HepG2 (cell line): ENCODE data around the gene ZXDC. TPM values are rescaled to one million over a fixed set of nuclear protein-coding genes. Genes with fewer than 3 reads are reported as not detected.

ENCODE experiments used
- ATAC-seq: fragments of 200-7000 bp; cut with Tn5 transposase; 3 replicates; pipeline ENCODE4 v1.9.1; 2020; ENCODE audit warnings: mild to moderate bottlenecking, moderate library complexity
- BruUV-seq: library from RNA; stranded (reverse); fragments of 400-500 nt; replicated peaks from 2 replicates; lab custom pipeline; 2021; lab: Mats Ljungman, UMichigan
- CTCF ChIA-PET: fragments of 300-600 bp; formaldehyde crosslinking; extraction: SDS; loops from one replicate; lab custom pipeline; 2021; ENCODE audit warnings: low total read pairs, inconsistent platforms, low intra/inter-chr PET ratio; lab: Yijun Ruan, JAX
- POLR2A ChIA-PET: fragments of 350-600 bp; sonication (Branson Sonifier 250); formaldehyde crosslinking; loops from one replicate; lab custom pipeline; 2020; ENCODE audit warnings: antibody characterized with exemption, inconsistent platforms; lab: Yijun Ruan, JAX
- DNase-seq: peaks from one replicate; pipeline ENCODE4 v3.0.0-alpha.2; 2015; ENCODE audit warnings: low spot score
- FAIRE-seq: peaks from 3 replicates; lab custom pipeline; 2011; peaks lifted over from hg19 to GRCh38; lab: Jason Lieb, UNC
- H2AFZ ChIP-seq: one replicate; pipeline ENCODE4 v1.6.1; 2011; ENCODE audit warnings: low read length, inconsistent platforms
- H3K27ac ChIP-seq: fragments of 300-600 bp; 3 replicates; pipeline ENCODE4 v1.8.0; 2011; ENCODE audit warnings: mixed run types, mild to moderate bottlenecking, mixed read lengths, low read length, inconsistent platforms; ENCODE audit not compliant: insufficient read depth; ENCODE audit errors: extremely low read length
- H3K27me3 ChIP-seq, 2 experiments: fragments of 200-600 bp in 1 of 2; 2 replicates in 1 of 2; 3 replicates in 1 of 2; pipeline versions ENCODE4 v1.6.0 to v1.8.0; 2011; ENCODE audit warnings: low read length in 2 of 2, mild to moderate bottlenecking in 2 of 2, moderate library complexity in 2 of 2, inconsistent platforms in 1 of 2; ENCODE audit not compliant: insufficient read depth in 2 of 2, control insufficient read depth in 1 of 2
- H3K36me3 ChIP-seq, 2 experiments: fragments of 200-600 bp in 1 of 2; replicated peaks in 1 of 2; 2 replicates in 1 of 2; 3 replicates in 1 of 2; pipeline versions ENCODE4 v1.5.1 to v1.8.0; 2011; ENCODE audit warnings: low read length in 2 of 2, inconsistent platforms in 1 of 2; ENCODE audit not compliant: insufficient read depth in 2 of 2, control insufficient read depth in 1 of 2
- H3K4me1 ChIP-seq: 2 replicates; pipeline ENCODE4 v1.5.1; 2012; ENCODE audit warnings: low read length, inconsistent platforms; ENCODE audit not compliant: insufficient read depth
- H3K4me2 ChIP-seq: 2 replicates; pipeline ENCODE4 v1.6.0; 2011; ENCODE audit warnings: low read depth, low read length, inconsistent platforms
- H3K4me3 ChIP-seq, 3 experiments: fragments of 200-600 bp in 1 of 3; sonication (generic), shearing (Covaris generic) in 1 of 3; replicated peaks in 1 of 3; 2 replicates each; pipeline ENCODE4 v1.5.1; 2011 to 2016; ENCODE audit warnings: low read length in 3 of 3, inconsistent platforms in 2 of 3, low read depth in 2 of 3, mild to moderate bottlenecking in 2 of 3, control low read depth in 1 of 3, mixed read lengths in 1 of 3; ENCODE audit not compliant: insufficient read depth in 1 of 3
- H3K79me2 ChIP-seq: one replicate; pipeline ENCODE4 v1.6.1; 2011; ENCODE audit warnings: low read length, inconsistent platforms; ENCODE audit not compliant: insufficient read depth
- H3K9ac ChIP-seq: 2 replicates; pipeline ENCODE4 v1.6.0; 2011; ENCODE audit warnings: mild to moderate bottlenecking, low read depth, low read length, inconsistent platforms; ENCODE audit not compliant: insufficient read depth
- H3K9me3 ChIP-seq: 2 replicates; pipeline ENCODE4 v1.5.1; 2012; ENCODE audit warnings: mild to moderate bottlenecking, low read length
- H4K20me1 ChIP-seq: 2 replicates; pipeline ENCODE4 v1.6.0; 2011; ENCODE audit warnings: inconsistent platforms, mild to moderate bottlenecking, low read length, moderate library complexity; ENCODE audit not compliant: insufficient read depth
- ARHGAP35 ChIP-seq: sonication (generic); formaldehyde crosslinking; IDR thresholded peaks from 2 replicates; pipeline ENCODE4 v1.9.0; 2022; ENCODE audit warnings: mild to moderate bottlenecking, inconsistent platforms, moderate library complexity, missing genetic modification reagents, borderline replicate concordance
- ATF7-NPFF ChIP-seq: sonication (generic); formaldehyde crosslinking; IDR thresholded peaks from 2 replicates; pipeline ENCODE4 v1.8.1; 2023; ENCODE audit warnings: mild to moderate bottlenecking, low read depth, missing genetic modification reagents, moderate library complexity
- HCFC1 ChIP-seq: fragments of 150-350 bp; IDR thresholded peaks from 2 replicates; pipeline ENCODE4 v1.6.1; 2014; ENCODE audit warnings: low read depth, low read length
- HNRNPLL ChIP-seq: fragments of 200-400 bp; formaldehyde crosslinking; IDR thresholded peaks from 2 replicates; pipeline ENCODE4 v1.6.1; 2017; ENCODE audit warnings: mild to moderate bottlenecking, low read depth, low read length; ENCODE audit not compliant: poor library complexity, severe bottlenecking
- IRF9 ChIP-seq: sonication (generic); formaldehyde crosslinking; IDR thresholded peaks from 2 replicates; pipeline ENCODE4 v1.8.0; 2022; ENCODE audit warnings: missing genetic modification reagents, mild to moderate bottlenecking, borderline replicate concordance
- KDM2A ChIP-seq: sonication (generic); formaldehyde crosslinking; IDR thresholded peaks from 2 replicates; pipeline ENCODE4 v1.4.0; 2020; ENCODE audit warnings: low read depth, missing genetic modification reagents, borderline replicate concordance
- KLF9 ChIP-seq: IDR thresholded peaks from 2 replicates; pipeline ENCODE4 v1.6.1; 2016; ENCODE audit warnings: low read depth
- STAT5B ChIP-seq: sonication (generic); formaldehyde crosslinking; IDR thresholded peaks from 2 replicates; pipeline ENCODE4 v1.4.0; 2020; ENCODE audit warnings: missing genetic modification reagents
- TEAD2 ChIP-seq: sonication (generic); formaldehyde crosslinking; IDR thresholded peaks from 2 replicates; pipeline ENCODE4 v1.9.0; 2021; ENCODE audit warnings: missing genetic modification reagents
- ZNF275 ChIP-seq: sonication (generic); formaldehyde crosslinking; IDR thresholded peaks from 2 replicates; pipeline ENCODE4 v1.8.0; 2022; ENCODE audit warnings: missing genetic modification reagents, mild to moderate bottlenecking, inconsistent platforms, borderline replicate concordance
- ZNF577 ChIP-seq: sonication (generic); formaldehyde crosslinking; IDR thresholded peaks from 2 replicates; pipeline ENCODE4 v1.4.0; 2020; ENCODE audit warnings: mild to moderate bottlenecking, low read depth, missing genetic modification reagents, borderline replicate concordance
- ZNF713 ChIP-seq: sonication (generic); formaldehyde crosslinking; IDR thresholded peaks from 2 replicates; pipeline ENCODE4 v1.4.0; 2020; ENCODE audit warnings: mild to moderate bottlenecking, missing genetic modification reagents
- ZXDC ChIP-seq: sonication (generic); formaldehyde crosslinking; IDR thresholded peaks from 2 replicates; pipeline ENCODE4 v1.5.0; 2020; ENCODE audit warnings: mild to moderate bottlenecking, missing genetic modification reagents
- WGBS: methylation state at CpG from one replicate; pipeline ENCODE4 v1.1.6; 2017; ENCODE audit warnings: low lambda C conversion rate; 5-methylcytosine and 5-hydroxymethylcytosine counted together
- in situ Hi-C: cut with HindIII; loops from 2 replicates; pipeline ENCODE4 v1.10.0; 2017; ENCODE audit warnings: low pct_unique_long_range_greater_than_20kb; ENCODE audit not compliant: extremely low pct_ligation_motif_present
- intact Hi-C: fragments of 100-400 bp; cut with micrococcal nuclease; formaldehyde crosslinking; loops from one replicate; pipeline ENCODE4 v1.10.0; 2022; ENCODE audit not compliant: unreplicated experiment
- polyA plus RNA-seq, 8 experiments: library from polyadenylated mRNA; depleted of rRNA in 3 of 8; stranded (reverse) in 7 of 8; unstranded in 1 of 8; fragments of >200 nt; fragmentation: Illumina TruSeq in 4 of 8; extraction: Trizol in 4 of 8; gene quantifications; 2 replicates each; pipeline versions ENCODE4 v1.2.1 to v1.2.3, GENCODE V29; 2011 to 2016; ENCODE audit warnings: low read depth in 4 of 8, missing spikeins in 1 of 8, mixed read lengths in 1 of 8; ENCODE audit not compliant: insufficient read depth in 1 of 8
- total RNA-seq, 5 experiments: library from RNA; depleted of rRNA; stranded (reverse); fragments of >200 nt; fragmentation: Illumina TruSeq; extraction: Trizol; gene quantifications; 2 replicates each; pipeline ENCODE4 v1.2.3, GENCODE V29; 2016; ENCODE audit warnings: low read depth in 1 of 5

Gene ZXDC
- total and polyA plus RNA-seq, 2 of the 13 experiments (the other 11 are each of a cell fraction or from before 2014, with no cell fraction given) = 17.6 to 21.2 TPM

GRCh38 chr3:126467611-126467955, 8.1 kb downstream of the ZXDC start:
- Histone ChIP-seq H3K36me3 (peaks cover 24 to 84% of the 10 kb centered on the region in 2 experiments), H3K27ac (no peak overlapping the region), H3K79me2 (peaks cover 60% of the 10 kb centered on the region), H3K4me1 (peaks cover 73% of the 10 kb centered on the region), H2AFZ (no peak overlapping the region), H3K27me3 (no peaks in the 10 kb centered on the region), H3K4me2 (no peak overlapping the region), H3K9ac (no peak overlapping the region), H4K20me1 (peaks cover 23% of the 10 kb centered on the region), H3K9me3 (no peaks in the 10 kb centered on the region), H3K4me3 (no peak overlapping the region)
- ChIA-PET CTCF (no interaction called here), POLR2A (no interaction called here)
- FAIRE-seq = no peak
- no peak for DNase-seq
- TF ChIP-seq ARHGAP35 (CRISPR knock-in tag) = no peak
- no peak for TF ChIP-seq HCFC1
- no peak for TF ChIP-seq ATF7-NPFF (CRISPR knock-in tag)
- no peak for TF ChIP-seq HNRNPLL
- TF ChIP-seq ZNF577 (CRISPR knock-in tag) = no peak
- in situ Hi-C loops (no loop called here), intact Hi-C loops (no loop called here)
- BruUV-seq = no TSS peak
- WGBS = 89% methylated on average over 7 of the region's 8 CpGs
- no peak for ATAC-seq

- intact Hi-C loops = no loop called here
- no peak for TF ChIP-seq TEAD2 (CRISPR knock-in tag)
- no peak for TF ChIP-seq KDM2A (CRISPR knock-in tag)
- TF ChIP-seq IRF9 (CRISPR knock-in tag) = no peak
- TF ChIP-seq KLF9 = no peak
- TF ChIP-seq ZXDC (CRISPR knock-in tag) = no peak
- no peak for TF ChIP-seq STAT5B (CRISPR knock-in tag)
- TF ChIP-seq ZNF275 (CRISPR knock-in tag) = no peak
- TF ChIP-seq ZNF713 = no peak
These were observed 8.6 kb downstream of the ZXDC start for GRCh38 chr3:126466886-126467610.

More at GRCh38 chr3:126466886-126467610, 8.6 kb downstream of the ZXDC start:
- no peak for DNase-seq
- H3K4me2 ChIP-seq = no peak overlapping the region
- in situ Hi-C loops = no loop called here
- no peak for FAIRE-seq
- no peak overlapping the region for H3K9ac ChIP-seq
- no peaks in the 10 kb centered on the region for H3K27me3 ChIP-seq
- H3K4me1 ChIP-seq = peaks cover 68% of the 10 kb centered on the region
- H3K27ac ChIP-seq = no peak overlapping the region
- H2AFZ ChIP-seq = no peak overlapping the region
- peaks cover 28 to 89% of the 10 kb centered on the region in 2 experiments for H3K36me3 ChIP-seq
- H4K20me1 ChIP-seq = peaks cover 21% of the 10 kb centered on the region
- WGBS = 94% methylated on average over 18 of the region's 19 CpGs
- BruUV-seq = no TSS peak
- no peak for ATAC-seq
- CTCF ChIA-PET = no interaction called here
- POLR2A ChIA-PET = interaction anchor here (2.4 kb wide), 1 partner anchor 8 kb away, joined by 13 read pairs; the partner anchor contains the start of gene ZXDC
- H3K4me3 ChIP-seq = no peak overlapping the region
- no peaks in the 10 kb centered on the region for H3K9me3 ChIP-seq
- H3K79me2 ChIP-seq = peaks cover 55% of the 10 kb centered on the region
